Gastrocnemius medialis (tissue), 4 donors: ENCODE results near the gene TAF11L12.

Source experiments
- POLR2A ChIP-seq, 2 donors: fragments of 450-650 bp; IDR thresholded peaks; one replicate each; pipeline ENCODE4 v1.6.1; 2017; ENCODE audit warnings: antibody characterized with exemption in 2 of 2, mild to moderate bottlenecking in 2 of 2, moderate library complexity in 2 of 2
- TF ChIP-seq, protein P1 (sequence below), 5 experiments: fragments of 450-650 bp in 3 of 5; fragments of 200-600 bp in 2 of 5; sonication (generic) in 2 of 5; IDR thresholded peaks in 4 of 5; conservative IDR thresholded peaks in 1 of 5; 1 replicate in 4 of 5; 2 replicates in 1 of 5; pipeline ENCODE4 v1.5.1; 2016 to 2019; ENCODE audit warnings: antibody characterized with exemption in 5 of 5, mild to moderate bottlenecking in 3 of 5, moderate library complexity in 3 of 5

- TF ChIP-seq, protein P1, sequence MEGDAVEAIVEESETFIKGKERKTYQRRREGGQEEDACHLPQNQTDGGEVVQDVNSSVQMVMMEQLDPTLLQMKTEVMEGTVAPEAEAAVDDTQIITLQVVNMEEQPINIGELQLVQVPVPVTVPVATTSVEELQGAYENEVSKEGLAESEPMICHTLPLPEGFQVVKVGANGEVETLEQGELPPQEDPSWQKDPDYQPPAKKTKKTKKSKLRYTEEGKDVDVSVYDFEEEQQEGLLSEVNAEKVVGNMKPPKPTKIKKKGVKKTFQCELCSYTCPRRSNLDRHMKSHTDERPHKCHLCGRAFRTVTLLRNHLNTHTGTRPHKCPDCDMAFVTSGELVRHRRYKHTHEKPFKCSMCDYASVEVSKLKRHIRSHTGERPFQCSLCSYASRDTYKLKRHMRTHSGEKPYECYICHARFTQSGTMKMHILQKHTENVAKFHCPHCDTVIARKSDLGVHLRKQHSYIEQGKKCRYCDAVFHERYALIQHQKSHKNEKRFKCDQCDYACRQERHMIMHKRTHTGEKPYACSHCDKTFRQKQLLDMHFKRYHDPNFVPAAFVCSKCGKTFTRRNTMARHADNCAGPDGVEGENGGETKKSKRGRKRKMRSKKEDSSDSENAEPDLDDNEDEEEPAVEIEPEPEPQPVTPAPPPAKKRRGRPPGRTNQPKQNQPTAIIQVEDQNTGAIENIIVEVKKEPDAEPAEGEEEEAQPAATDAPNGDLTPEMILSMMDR (IDR thresholded peaks at IDR 0.05 in 4 of 5, conservative IDR thresholded peaks at IDR 0.05 in 1 of 5) = no peak
- TF ChIP-seq POLR2A (IDR thresholded peaks at IDR 0.05) = no peak
Measured at GRCh38 chr5:17625686-17626085, 15.5 kb downstream of the TAF11L12 start.
